GM10248 (cell line): Measurements from ENCODE around the gene CACNA1E.

Experiments used
- CTCF ChIA-PET: fragments of 300-600 bp; sonication (Branson Sonifier 250); formaldehyde crosslinking; extraction: SDS; loops from one replicate; lab custom pipeline; 2021; ENCODE audit warnings: antibody characterized with exemption; lab: Yijun Ruan, JAX
- POLR2A ChIA-PET: fragments of 350-650 bp; sonication (Branson Sonifier 250); formaldehyde crosslinking; extraction: SDS; loops from one replicate; lab custom pipeline; 2020; ENCODE audit warnings: antibody characterized with exemption; lab: Yijun Ruan, JAX
- DNase-seq: peaks from one replicate; pipeline ENCODE4 v3.0.0; 2012; ENCODE audit errors: extremely low spot score
- CTCF ChIP-seq: IDR thresholded peaks from 2 replicates; pipeline ENCODE4 v1.5.1; 2012; ENCODE audit warnings: mild to moderate bottlenecking, low read depth; ENCODE audit errors: extremely low read depth, missing control alignments, control extremely low read depth

CACNA1E gene

DNA sequence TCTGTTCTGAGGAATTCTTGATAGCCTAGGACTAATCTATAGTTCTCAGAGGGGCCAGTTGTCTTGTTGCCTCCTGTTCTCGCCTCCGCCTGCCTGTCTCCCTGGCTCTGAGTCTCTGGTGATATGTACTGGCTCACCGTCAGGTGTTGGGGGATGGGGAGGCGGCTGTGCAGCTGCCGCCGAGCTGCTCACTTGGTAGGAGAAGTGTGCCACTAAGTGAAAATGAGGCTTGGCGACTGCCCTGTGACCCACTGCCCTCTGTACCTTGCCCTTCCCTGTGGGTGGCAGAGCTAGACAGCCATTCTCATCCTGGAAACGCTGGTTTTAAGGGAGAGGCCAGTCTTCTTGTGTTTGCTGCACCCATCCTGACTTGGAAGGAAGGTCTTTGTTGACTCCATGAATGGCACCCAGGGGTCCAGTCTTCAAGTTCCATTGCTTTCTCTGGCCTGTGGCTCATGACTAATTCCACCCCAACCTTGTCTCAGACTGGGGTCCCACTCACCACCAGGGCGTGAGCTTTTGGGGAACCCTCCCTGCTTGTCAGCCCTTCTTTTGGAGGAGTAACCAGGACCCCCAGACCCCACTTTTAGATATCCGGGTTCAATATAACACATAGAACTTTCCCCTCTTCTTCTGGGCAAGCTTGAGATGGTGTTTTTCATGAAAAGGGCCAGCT lies 120.6 kb downstream of the CACNA1E start:
- POLR2A ChIA-PET, result no interaction called here
- DNase-seq, result no peak
- no peak for TF ChIP-seq CTCF
- CTCF ChIA-PET, result interaction anchor here (0.6 kb wide), 1 partner anchor 76 kb away, joined by 3 read pairs; no protein-coding TSS in a partner anchor

DNA sequence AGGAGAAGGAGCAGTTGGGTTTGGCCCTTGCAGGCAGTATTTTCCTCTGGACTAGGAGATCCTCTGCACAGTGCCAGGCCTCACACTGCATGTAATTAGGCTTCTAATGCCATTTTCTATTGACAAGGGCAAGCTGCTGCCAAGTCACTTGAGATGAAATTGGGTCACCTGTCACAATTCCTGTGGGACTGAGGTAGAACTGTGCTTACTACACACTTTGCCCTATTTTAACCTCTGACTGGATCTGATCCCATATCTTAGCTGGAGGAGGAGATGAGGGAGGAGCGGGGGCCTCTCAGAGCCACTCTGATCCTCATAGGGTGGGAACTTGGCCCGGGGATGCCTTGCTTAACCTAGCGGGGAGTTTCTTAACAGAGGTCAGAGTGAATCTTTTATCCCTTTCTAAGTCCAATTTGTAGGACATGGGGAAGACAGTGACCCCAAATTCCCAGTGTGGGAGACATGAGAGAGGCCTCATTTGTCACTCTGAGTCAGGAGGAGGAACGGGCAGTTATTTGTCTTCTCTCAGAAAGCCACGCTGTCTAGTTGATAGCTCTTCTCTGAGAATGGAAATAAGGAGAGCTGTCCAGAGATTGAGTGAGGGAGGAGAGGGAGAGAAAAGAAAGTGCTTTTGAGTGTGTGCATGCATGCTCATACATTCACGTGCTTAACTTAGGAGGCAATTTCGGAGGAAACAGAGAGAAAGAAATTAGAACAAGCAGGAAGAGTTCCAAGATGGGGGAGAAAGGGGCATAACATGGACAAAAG lies 121.3 kb downstream of the CACNA1E start:
- ChIA-PET CTCF (interaction anchor here (1.6 kb wide), 1 partner anchor 15 kb away, joined by 4 read pairs; no protein-coding TSS in a partner anchor), POLR2A (no interaction called here)
- DNase-seq, result no peak
- no peak for TF ChIP-seq CTCF

DNA sequence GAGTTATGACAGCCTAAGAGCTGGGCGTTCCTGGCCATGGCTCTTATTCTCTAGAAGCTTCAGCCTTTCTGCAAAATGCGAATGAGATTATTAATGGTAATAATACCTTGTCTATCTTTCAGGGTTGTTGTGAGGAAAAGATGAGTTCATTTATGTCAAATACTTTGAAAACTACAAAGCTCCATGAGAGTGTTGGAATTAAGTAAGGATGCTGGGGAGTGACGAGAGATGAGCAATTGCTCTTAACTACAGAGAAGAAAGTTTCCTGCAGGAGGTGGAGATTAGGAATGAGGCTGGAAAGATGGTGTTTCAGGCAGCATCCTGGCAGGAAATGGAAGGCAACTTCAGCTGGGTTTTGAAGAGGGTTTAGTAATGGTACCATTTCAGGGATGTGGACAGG lies 124.2 kb downstream of the CACNA1E start:
- ChIA-PET CTCF (no interaction called here), POLR2A (no interaction called here)
- DNase-seq, result no peak
- TF ChIP-seq CTCF, result no peak

DNA sequence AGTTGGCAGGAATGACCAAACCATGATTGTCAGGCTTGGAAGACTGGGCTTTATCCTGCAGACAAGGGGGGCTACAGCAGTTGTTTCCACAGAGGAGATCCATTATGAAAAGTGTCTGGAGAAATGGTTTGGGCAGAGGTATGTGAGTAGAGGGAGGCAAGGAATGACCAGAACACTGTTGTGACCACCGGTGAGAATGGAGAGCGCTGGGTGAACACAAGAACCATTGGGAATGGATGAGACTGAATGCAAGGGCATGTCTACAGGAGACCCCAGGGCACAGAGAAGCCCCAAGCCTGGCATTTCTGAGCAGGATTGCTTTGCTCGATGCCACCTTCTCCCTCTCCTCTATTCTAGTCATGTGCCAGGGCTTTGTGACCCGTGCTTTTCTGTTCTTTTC lies 125.1 kb downstream of the CACNA1E start:
- no peak for DNase-seq
- POLR2A ChIA-PET, result no interaction called here
- no peak for TF ChIP-seq CTCF
- CTCF ChIA-PET, result no interaction called here

- no peak for DNase-seq
- no peak for TF ChIP-seq CTCF
- ChIA-PET POLR2A (no interaction called here), CTCF (no interaction called here)
Measured at GRCh38 chr1:181608948-181609347, 125.6 kb downstream of the CACNA1E start.

- DNase-seq, result no peak
- ChIA-PET POLR2A (no interaction called here), CTCF (interaction anchor here (1.3 kb wide), 1 partner anchor 64 kb away, joined by 4 read pairs; no protein-coding TSS in a partner anchor)
- TF ChIP-seq CTCF, result no peak
Measured at GRCh38 chr1:181612100-181612499, 128.8 kb downstream of the CACNA1E start.
